GM18520 (cell line): ENCODE data around the gene IL33.
A peak's percentile ranks its signal among the peaks of the same experiment; 100 is the strongest.
"Not testable (repeated sequence)": the region's sequence is repeated elsewhere in the genome, so short reads cannot be mapped to it uniquely, and the experiment has no call there.

Experiments
- ATAC-seq: cut with Tn5 transposase; IDR thresholded peaks from one replicate; pipeline ENCODE4 v1.9.1; 2021; ENCODE audit not compliant: unreplicated experiment

IL33 gene

GRCh38 chr9:6215562-6215961 is at the start of gene IL33:
TSS of gene IL33 (plus strand) at chr9:6215807. CDS start at chr9:6241695, 25,888 bp downstream.
- ATAC-seq, result no peak

GRCh38 chr9:6171667-6172066 is 43.9 kb upstream of the IL33 start:
- no peak for ATAC-seq

GRCh38 chr9:6173914-6174313 is 41.7 kb upstream of the IL33 start:
- no peak for ATAC-seq

GRCh38 chr9:6182549-6183226 is 32.9 kb upstream of the IL33 start:
- ATAC-seq, result not testable (repeated sequence)

GRCh38 chr9:6183227-6183551 is 32.4 kb upstream of the IL33 start:
- ATAC-seq, result no peak

GRCh38 chr9:6183627-6184026 is 32.0 kb upstream of the IL33 start:
- ATAC-seq, result no peak

GRCh38 chr9:6184749-6185645 is 30.6 kb upstream of the IL33 start:
- ATAC-seq, result peak; percentile 91

GRCh38 chr9:6186691-6187090 is 28.9 kb upstream of the IL33 start:
- no peak for ATAC-seq

GRCh38 chr9:6187272-6187671 is 28.3 kb upstream of the IL33 start:
- ATAC-seq, result no peak

GRCh38 chr9:6188466-6188865 is 27.1 kb upstream of the IL33 start:
- ATAC-seq, result no peak

- no peak for ATAC-seq
These were observed 26.7 kb upstream of the IL33 start for GRCh38 chr9:6188906-6189305.

GRCh38 chr9:6194934-6195333 is 20.7 kb upstream of the IL33 start:
- ATAC-seq, result no peak

- no peak for ATAC-seq
These were observed 19.8 kb upstream of the IL33 start for GRCh38 chr9:6195714-6196360.

GRCh38 chr9:6197330-6197729 is 18.3 kb upstream of the IL33 start:
- no peak for ATAC-seq

- ATAC-seq, result no peak
These were observed 17.4 kb upstream of the IL33 start for GRCh38 chr9:6198251-6198650.

- ATAC-seq, result no peak
These were observed 16.0 kb upstream of the IL33 start for GRCh38 chr9:6199596-6199995.

GRCh38 chr9:6200761-6201160 is 14.8 kb upstream of the IL33 start:
- ATAC-seq, result no peak

GRCh38 chr9:6209966-6210365 is 5.6 kb upstream of the IL33 start:
- no peak for ATAC-seq

- ATAC-seq, result no peak
These were observed 2.8 kb upstream of the IL33 start for GRCh38 chr9:6212722-6213375.

- ATAC-seq, result no peak
These were observed 1.2 kb upstream of the IL33 start for GRCh38 chr9:6214434-6214833.

GRCh38 chr9:6214903-6215302 is 704 bp upstream of the IL33 start:
- ATAC-seq, result no peak
